Chondrocyte (in vitro differentiated cells): ENCODE results near the gene CYP27C1. TPM values are rescaled to one million over a fixed set of nuclear protein-coding genes. Genes with fewer than 3 reads are reported as not detected.
"Not testable (repeated sequence)": the region's sequence is repeated elsewhere in the genome, so short reads cannot be mapped to it uniquely, and the experiment has no call there.

Experiments
- DNase-seq: peaks from one replicate; pipeline ENCODE4 v3.0.0; 2021; ENCODE audit warnings: mixed read lengths, low spot score
- H3K27ac Mint-ChIP-seq: one replicate; pipeline ENCODE4 v1.8.0; 2021; ENCODE audit warnings: mild to moderate bottlenecking, moderate library complexity, mixed read lengths; ENCODE audit not compliant: unreplicated experiment
- H3K27me3 Mint-ChIP-seq: 2 replicates; pipeline ENCODE4 v1.8.0; 2021; ENCODE audit warnings: low read depth, mixed read lengths
- H3K36me3 Mint-ChIP-seq: 2 replicates; pipeline ENCODE4 v1.8.0; 2021; ENCODE audit warnings: low read depth, mixed read lengths
- H3K4me1 Mint-ChIP-seq: 2 replicates; pipeline ENCODE4 v1.8.0; 2021; ENCODE audit warnings: low read depth, mild to moderate bottlenecking, mixed read lengths
- H3K4me3 Mint-ChIP-seq: one replicate; pipeline ENCODE4 v1.8.0; 2021; ENCODE audit warnings: mild to moderate bottlenecking, moderate library complexity, mixed read lengths; ENCODE audit not compliant: unreplicated experiment
- H3K9me3 Mint-ChIP-seq: 2 replicates; pipeline ENCODE4 v1.8.0; 2021; ENCODE audit warnings: low read depth, mixed read lengths
- CTCF ChIP-seq: fragments of 200-600 bp; sonication (generic); IDR thresholded peaks from 2 replicates; pipeline ENCODE4 v1.5.0; 2021; ENCODE audit warnings: antibody characterized with exemption, mild to moderate bottlenecking, moderate library complexity
- total RNA-seq: library from RNA; stranded (reverse); gene quantifications from 3 replicates; pipeline ENCODE4 v1.2.1, GENCODE V29; 2021

Gene CYP27C1
- total RNA-seq, 1 donor from 2014 or later: 11.7 TPM

- peaks cover 3% of the 10 kb centered on the region for H3K9me3 Mint-ChIP-seq
- TF ChIP-seq CTCF: no peak
- H3K36me3 Mint-ChIP-seq: peaks cover under 1% of the 10 kb centered on the region
- peak overlapping the region; percentile 91 for H3K4me3 Mint-ChIP-seq
- peak overlapping the region; percentile 98 for H3K27ac Mint-ChIP-seq
- H3K27me3 Mint-ChIP-seq: no peaks in the 10 kb centered on the region
- H3K4me1 Mint-ChIP-seq: peaks cover 48% of the 10 kb centered on the region
- no peak for DNase-seq
These were observed 678 bp downstream of the CYP27C1 start for GRCh38 chr2:127219171-127220070.

GRCh38 chr2:127218812-127219170, 1.3 kb downstream of the CYP27C1 start:
- Mint-ChIP-seq H3K4me1 (peaks cover 51% of the 10 kb centered on the region), H3K9me3 (peaks cover 5% of the 10 kb centered on the region), H3K4me3 (peak overlapping the region; percentile 91), H3K27me3 (no peaks in the 10 kb centered on the region), H3K27ac (peak overlapping the region; percentile 98), H3K36me3 (peaks cover 2% of the 10 kb centered on the region)
- no peak for DNase-seq
- TF ChIP-seq CTCF: no peak

GRCh38 chr2:127217470-127218325, 2.4 kb downstream of the CYP27C1 start:
- no peaks in the 10 kb centered on the region for H3K27me3 Mint-ChIP-seq
- peak overlapping the region; percentile 98 for H3K27ac Mint-ChIP-seq
- DNase-seq: peak; percentile 97

GRCh38 chr2:127216593-127216992, 3.5 kb downstream of the CYP27C1 start:
- Mint-ChIP-seq H3K36me3 (peaks cover 4% of the 10 kb centered on the region), H3K4me1 (peaks cover 57% of the 10 kb centered on the region), H3K4me3 (no peak overlapping the region), H3K9me3 (peaks cover 10% of the 10 kb centered on the region), H3K27ac (peak overlapping the region; percentile 60), H3K27me3 (no peaks in the 10 kb centered on the region)
- no peak for TF ChIP-seq CTCF
- DNase-seq: no peak

More at GRCh38 chr2:127217470-127218325, 2.4 kb downstream of the CYP27C1 start:
- peaks cover 10% of the 10 kb centered on the region for H3K9me3 Mint-ChIP-seq
- TF ChIP-seq CTCF: no peak
- peak overlapping the region; percentile 91 for H3K4me3 Mint-ChIP-seq
- peaks cover 55% of the 10 kb centered on the region for H3K4me1 Mint-ChIP-seq
- H3K36me3 Mint-ChIP-seq: peaks cover 4% of the 10 kb centered on the region

GRCh38 chr2:127216095-127216494, 4.0 kb downstream of the CYP27C1 start:
- no peak for TF ChIP-seq CTCF
- Mint-ChIP-seq H3K36me3 (peaks cover 4% of the 10 kb centered on the region), H3K9me3 (peaks cover 10% of the 10 kb centered on the region), H3K4me3 (no peak overlapping the region), H3K27me3 (no peaks in the 10 kb centered on the region), H3K27ac (peak overlapping the region; percentile 60), H3K4me1 (peaks cover 57% of the 10 kb centered on the region)
- no peak for DNase-seq

- not testable (repeated sequence) for H3K4me3 Mint-ChIP-seq, H3K27me3 Mint-ChIP-seq, H3K36me3 Mint-ChIP-seq, DNase-seq, H3K9me3 Mint-ChIP-seq
- peaks cover 63% of the 10 kb centered on the region for H3K4me1 Mint-ChIP-seq
- H3K27ac Mint-ChIP-seq: peak overlapping the region; percentile 82
These were observed 5.9 kb downstream of the CYP27C1 start for GRCh38 chr2:127214201-127214600.
